ENCODE measurements around the gene BRD3OS. TPM values are rescaled to one million over a fixed set of nuclear protein-coding genes. Genes with fewer than 3 reads are reported as not detected.

The BRD3OS gene
- total RNA-seq, 1 donor from 2014 or later, result 13.5 TPM

- peak; percentile 78 for DNase-seq (ENCODE audit: low spot score)
Measured at GRCh38 chr9:134061688-134062371, 36.5 kb downstream of the BRD3OS start.

GRCh38 chr9:134062461-134063087 lies 37.3 kb downstream of the BRD3OS start:
- peak; percentile 77 for DNase-seq (ENCODE audit: low spot score)

- DNase-seq (ENCODE audit: low spot score), result peak; percentile 82
Measured at GRCh38 chr9:134063088-134063570, 37.8 kb downstream of the BRD3OS start.

GRCh38 chr9:134063571-134064450 lies 38.5 kb downstream of the BRD3OS start:
- peak; percentile 75 for DNase-seq (ENCODE audit: low spot score)

GRCh38 chr9:134064711-134065110 lies 39.4 kb downstream of the BRD3OS start:
- peak; percentile 79 for DNase-seq (ENCODE audit: low spot score)

GRCh38 chr9:134065612-134066419 lies 40.5 kb downstream of the BRD3OS start:
- DNase-seq (ENCODE audit: low spot score), result peak; percentile 78

- no peak for DNase-seq (ENCODE audit: low spot score)
Measured at GRCh38 chr9:134066526-134066912, 41.2 kb downstream of the BRD3OS start.

- peak; percentile 89 for DNase-seq (ENCODE audit: low spot score)
Measured at GRCh38 chr9:134066913-134067851, 41.9 kb downstream of the BRD3OS start.

GRCh38 chr9:134067904-134068743 lies 42.8 kb downstream of the BRD3OS start, which contains the start of gene BRD3:
BRD3 (minus strand) TSS chr9:134068026; CDS start chr9:134053477, 14,549 bp downstream.
- DNase-seq (ENCODE audit: low spot score), result peak; percentile 91

GRCh38 chr9:134068744-134069479 lies 43.6 kb downstream of the BRD3OS start:
- no peak for DNase-seq (ENCODE audit: low spot score)

- DNase-seq (ENCODE audit: low spot score), result no peak
Measured at GRCh38 chr9:134069480-134070399, 44.5 kb downstream of the BRD3OS start.

GRCh38 chr9:134071149-134071548 lies 45.9 kb downstream of the BRD3OS start:
- peak; percentile 35 for DNase-seq (ENCODE audit: low spot score)

- peak; percentile 62 for DNase-seq (ENCODE audit: low spot score)
Measured at GRCh38 chr9:134072683-134073082, 47.4 kb downstream of the BRD3OS start.

- DNase-seq (ENCODE audit: low spot score), result no peak
Measured at GRCh38 chr9:134073500-134073899, 48.2 kb downstream of the BRD3OS start.

- DNase-seq (ENCODE audit: low spot score), result peak; percentile 24
Measured at GRCh38 chr9:134075689-134076088, 50.4 kb downstream of the BRD3OS start.

GRCh38 chr9:134076644-134077043 lies 51.4 kb downstream of the BRD3OS start:
- peak; percentile 33 for DNase-seq (ENCODE audit: low spot score)
